ENCODE results near the gene RFX8.
"Not testable (repeated sequence)": the region's sequence is repeated elsewhere in the genome, so short reads cannot be mapped to it uniquely, and the experiment has no call there.

Gene RFX8

DNA sequence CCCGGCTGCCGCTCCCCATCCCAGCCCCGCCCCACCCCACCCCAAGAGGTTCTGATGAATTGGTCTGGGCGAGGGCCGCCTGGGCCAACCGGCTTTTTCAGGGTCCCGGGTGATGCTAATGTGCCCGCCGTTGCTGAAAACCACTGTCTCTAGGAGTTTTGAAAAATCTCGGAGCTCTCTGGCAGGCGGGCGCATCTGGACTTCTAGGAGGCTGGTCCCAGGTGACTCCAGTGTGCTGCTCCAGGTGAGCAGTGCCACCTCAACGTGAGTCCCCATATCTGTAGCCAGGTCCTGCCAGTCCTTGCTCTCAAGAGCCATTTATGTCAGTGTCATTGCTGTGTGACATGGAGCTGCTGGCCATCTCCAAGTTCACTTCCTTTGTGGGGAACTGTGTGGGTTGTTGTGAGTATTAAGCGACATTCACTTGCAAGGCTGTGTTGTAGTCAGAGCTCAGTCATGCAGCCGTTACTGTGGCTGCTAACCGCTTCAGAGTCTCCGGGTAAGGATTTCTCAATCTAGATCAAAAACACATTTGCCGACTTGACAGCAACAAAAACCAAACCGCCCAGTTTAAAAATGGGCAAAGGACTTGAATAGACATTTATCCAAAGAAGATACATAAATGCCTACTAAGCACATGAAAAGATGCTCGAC is at the start of gene RFX8:
TSS of gene RFX8 (minus strand) at position 382 of the 654 bp plus-strand sequence. CDS start 8,264 bp downstream, outside the sequence.
- DNase-seq, result no peak

DNA sequence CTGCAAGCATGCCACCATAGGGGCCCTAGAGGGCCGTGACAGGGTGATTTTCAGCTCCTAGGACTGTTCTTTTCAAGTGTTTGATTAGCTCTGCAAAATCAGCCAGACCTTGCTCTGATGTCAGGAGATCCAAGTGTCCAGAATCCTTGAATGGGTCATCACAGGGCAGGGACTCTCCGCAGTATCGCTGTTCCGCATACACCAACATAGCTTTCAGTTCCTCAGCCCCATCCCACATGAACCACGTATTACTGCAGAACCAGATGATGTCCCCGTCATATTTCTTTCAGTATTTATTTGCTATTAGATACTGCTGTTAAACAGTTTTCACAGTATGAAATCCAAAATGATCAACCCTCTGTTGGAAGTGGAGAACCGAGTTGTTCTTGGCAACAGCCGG is 46.6 kb upstream of the RFX8 start:
- DNase-seq, result no peak

DNA sequence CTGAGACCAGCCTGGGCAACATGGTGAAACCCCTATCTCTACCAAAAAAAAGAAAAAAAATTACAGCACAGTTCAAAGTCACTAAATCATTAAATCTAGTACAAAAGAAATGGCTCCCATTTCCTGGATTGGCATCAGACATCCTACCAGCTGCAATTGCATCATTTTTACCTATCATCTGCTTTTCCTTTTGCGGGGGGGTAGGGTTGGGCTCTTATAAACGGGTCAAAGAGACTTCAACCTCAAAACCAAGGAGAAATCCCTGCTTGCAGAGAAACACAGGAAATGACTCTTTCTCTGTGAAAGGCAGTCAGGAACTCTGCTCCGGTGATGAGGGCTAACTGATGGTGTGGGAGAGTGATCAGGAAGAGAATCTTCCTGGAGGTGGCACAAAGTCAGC is 45.3 kb upstream of the RFX8 start:
- no peak for DNase-seq

DNA sequence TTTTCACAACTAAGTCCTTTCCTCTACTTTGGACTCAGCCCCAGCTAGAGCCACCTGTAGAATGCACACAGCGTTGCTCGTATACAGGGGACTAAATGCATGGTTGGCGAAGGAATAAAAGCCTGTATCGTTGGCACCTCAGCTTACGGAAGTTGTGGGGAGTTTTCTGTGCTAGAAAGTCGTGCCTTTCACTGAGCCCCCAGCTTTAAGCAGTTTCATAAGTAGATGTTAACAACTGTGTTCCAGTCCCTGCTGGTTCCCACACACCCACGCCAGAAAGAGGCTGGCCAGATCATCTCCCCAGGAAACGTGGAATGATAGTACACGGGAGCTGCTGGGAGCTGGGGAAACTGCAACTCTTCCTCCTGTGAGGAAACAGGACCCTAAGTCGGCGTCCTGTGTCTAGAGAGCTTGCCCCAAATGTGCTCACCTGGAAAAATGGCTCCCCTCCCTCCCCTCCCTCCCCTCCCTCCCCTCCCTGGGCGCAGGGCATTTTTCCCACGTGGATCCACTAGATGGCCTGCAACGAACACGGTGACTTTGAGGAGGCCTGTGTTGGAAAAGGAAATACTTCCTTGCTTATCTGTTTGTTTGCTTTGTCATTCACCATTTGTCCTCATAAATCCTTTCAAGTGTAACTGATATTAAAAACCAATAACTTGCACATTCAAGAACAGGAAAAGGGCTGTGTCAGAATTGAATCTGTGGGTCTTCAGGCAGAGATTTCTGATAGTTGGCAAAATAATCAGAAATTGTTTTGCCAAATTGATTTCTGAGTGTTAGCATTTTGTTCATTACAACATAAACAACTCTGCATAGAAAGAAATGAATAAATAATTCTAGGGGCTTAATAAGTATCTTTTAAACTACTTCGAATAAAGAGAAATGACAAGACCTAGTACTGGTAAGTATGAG is 43.9 kb upstream of the RFX8 start:
- DNase-seq, result peak; percentile 31

DNA sequence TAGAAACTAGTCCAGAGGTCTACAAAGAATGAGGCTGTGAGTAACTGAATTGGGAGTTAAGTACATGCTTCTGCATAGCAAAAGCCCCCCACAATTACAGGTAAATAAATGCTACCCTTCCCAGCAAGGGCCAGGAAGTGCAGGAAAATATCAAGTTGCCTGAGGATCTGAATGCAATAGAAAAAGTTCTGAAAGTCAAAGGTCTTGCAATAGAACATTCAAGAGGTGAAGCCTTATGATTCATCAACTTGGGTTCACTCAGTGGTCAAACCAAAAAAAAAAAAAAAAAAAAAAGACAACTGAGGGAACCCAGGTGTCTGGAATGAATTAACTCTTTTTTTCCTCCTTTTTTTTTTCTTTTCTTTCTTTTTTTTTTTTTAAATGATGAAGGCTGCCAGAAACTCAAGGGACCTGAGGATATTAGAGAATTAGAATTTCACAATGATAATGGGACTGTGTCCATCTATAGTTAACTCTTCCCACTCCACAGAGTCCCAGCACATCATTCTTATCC is 42.9 kb upstream of the RFX8 start:
- DNase-seq, result no peak

DNA sequence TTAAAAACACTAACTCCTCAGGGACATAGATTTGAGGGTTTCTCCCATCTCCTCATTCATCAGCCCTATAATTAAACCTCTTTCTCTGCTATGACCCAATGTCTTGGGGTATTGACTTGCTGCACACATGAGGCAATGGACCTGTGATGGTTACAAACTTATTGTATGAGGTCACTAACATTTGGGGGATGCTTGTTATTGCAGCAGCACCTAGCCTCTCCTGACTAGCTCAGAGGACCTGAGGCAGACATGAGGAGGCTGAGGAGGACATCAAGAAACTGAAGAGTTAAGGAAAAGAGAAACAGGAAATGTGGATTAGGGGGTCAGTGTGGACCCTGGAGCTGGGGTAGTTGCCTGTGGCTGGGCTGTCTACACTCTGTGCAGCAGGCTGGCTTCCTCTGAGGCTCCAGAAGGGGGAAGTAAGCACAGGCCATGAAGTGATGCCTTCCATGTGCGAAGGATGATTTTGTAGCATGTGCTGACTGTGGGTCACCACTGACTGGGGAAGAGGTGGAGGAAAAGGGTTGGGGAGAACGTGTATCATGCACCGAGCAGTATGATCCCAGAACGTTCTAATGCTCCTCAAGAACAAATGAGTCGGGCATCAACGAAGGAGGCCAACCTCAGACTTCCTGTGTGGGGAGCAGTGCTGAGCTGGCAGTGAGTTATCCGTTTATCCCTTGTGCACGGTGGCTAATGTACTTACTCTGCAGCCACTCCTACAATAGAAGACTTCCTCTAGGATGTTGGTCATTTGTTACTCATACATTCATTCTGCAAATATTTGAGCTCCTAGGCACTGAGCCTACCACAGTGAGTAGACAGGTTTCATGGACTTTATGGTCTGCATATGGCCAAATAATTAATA is 42.1 kb upstream of the RFX8 start:
- no peak for DNase-seq

DNA sequence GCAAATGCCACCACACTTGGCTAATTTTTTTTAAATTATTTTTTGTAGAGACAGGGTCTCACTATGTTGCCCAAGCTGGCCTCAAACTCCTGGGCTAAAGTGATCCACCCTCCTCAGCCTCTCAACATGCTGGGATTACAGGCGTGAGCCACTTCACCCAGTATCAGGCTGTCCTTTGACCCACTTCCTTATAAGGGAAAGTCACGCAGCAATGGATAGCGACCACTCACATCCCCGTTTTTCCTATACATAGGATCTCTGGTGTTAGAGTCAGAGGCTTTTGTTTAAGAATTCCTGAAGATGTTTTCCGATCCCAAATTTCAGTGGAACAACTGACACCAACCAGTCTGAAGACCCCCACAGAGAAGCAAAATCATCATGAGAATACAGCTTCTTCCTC is 41.4 kb upstream of the RFX8 start:
- DNase-seq, result no peak

DNA sequence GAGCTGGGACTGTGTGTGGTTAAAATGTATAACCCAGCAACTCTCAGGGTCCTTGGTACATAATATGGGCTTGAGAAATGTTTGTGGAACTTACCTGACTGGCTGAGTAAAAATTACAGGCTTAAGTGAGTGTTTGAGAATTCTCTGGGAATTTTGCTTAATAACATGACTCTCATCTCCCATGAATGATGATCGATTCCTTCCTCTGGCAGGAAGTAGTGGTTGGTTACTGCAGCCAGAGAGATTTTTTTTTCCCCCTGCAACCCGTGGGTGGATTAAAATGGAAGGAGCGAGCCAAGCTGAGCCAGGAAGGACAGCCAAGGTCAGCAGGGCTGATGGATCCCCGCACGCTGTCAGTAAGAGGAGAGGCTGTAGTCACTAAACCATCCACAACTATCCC is 40.6 kb upstream of the RFX8 start:
- DNase-seq, result no peak

DNA sequence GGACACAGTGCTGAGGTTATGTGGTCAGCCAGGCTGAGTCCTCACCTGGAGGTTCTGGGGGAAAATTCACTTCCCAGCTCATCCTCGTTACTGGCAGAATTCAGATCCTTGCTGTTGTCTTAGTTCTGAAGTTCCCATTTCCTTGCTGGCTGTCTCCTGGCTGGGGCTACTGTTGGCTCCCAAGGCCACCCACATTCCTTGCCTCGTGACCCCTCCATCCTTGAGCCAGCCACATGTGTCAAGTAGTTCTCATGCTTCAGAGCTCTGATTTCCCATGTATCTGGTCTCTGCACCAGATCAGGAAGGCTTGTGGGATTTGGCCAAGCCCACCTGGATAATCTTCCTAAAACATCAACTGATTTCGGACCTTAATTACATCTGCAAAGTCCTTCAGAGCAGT is 38.1 kb upstream of the RFX8 start:
- DNase-seq, result no peak

DNA sequence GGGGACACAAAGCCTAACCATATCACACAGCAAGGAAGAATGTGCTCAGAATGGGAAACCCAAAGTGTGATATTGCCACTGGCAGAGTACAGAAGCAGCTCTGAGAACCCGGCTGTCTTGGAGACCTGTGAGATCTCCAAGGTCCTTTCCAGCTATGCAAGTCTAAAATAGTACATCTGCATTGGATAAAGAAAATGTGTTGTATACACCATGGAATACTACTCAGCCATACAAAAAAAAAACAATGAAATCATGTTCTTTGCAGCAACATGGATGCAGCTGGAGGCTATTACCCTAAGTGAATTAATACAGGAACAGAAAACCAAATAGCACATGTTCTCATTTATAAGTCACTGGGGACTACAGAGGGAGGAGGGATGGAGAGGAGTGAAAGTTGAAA is 36.5 kb upstream of the RFX8 start:
- no peak for DNase-seq

DNA sequence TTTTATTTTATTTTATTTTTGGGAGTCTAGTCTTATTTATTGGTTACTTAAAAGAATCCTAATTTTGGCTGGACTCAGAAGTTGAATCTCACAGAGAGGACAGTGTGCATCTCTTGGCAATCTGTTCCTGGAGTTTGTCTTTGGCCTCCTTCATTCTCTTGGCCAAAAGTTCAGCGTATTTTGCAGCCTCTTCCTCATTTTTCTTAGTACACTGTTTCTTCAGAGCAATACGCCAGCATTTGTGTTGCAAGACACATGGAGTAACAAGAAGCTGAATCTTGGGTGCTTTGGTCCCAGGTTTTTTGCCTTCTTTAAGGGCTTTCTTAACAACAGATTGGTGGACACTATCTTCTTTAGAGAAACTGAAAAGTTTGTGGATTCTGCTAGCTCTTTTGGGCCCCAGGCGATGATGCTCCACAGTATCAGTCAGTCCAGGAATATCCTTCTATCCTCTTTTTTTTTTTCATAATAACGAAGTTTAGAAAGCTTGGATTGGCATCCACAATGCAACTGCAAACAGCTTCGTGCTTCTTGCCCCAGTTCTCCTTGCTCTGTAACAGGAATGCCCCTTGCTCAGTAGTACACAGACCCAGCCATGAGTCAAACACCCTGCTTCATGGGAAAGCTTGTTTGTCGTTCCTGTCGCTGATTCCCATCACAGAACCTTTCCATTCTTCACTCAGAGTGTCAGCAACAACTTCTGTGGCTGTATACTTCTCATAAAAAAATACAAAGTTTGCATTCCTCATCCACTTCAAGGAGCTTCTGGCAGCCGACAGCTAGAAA is 34.8 kb upstream of the RFX8 start:
- DNase-seq, result no peak

DNA sequence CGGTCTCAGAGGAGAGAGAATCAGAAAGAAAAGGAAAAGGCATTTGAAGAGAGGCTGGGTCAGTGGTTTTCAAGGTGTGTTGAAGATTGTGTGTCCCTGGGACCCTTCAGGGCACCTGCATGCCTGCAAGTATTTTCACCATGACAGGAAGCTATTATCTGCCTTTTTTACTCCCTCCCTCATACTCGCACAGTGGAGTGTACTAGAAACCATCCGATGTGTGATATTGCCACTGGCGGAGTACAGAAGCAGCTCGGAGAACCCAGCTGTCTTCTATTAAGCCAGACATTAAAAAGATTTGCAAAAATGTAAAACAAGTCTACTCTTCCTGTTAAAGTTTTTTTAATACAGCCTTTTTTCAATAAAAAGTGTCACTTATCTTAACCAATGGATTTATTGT is 33.7 kb upstream of the RFX8 start:
- no peak for DNase-seq

DNA sequence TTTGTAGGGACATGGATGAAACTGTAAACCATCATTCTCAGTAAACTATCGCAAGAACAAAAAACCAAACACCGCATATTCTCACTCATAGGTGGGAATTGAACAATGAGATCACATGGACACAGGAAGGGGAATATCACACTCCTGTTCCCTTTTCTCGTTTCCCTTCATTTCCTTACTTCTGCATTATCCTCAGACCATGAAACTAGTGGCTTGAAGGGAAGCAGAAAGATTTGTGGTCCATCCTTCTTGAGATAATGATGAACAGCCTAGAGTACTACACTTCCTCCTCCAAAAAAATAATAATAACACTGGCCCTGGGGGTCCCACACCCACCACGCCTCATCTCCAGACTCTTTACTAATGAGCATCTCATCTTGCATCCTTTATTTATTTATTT is 30.4 kb upstream of the RFX8 start:
- DNase-seq, result not testable (repeated sequence)

DNA sequence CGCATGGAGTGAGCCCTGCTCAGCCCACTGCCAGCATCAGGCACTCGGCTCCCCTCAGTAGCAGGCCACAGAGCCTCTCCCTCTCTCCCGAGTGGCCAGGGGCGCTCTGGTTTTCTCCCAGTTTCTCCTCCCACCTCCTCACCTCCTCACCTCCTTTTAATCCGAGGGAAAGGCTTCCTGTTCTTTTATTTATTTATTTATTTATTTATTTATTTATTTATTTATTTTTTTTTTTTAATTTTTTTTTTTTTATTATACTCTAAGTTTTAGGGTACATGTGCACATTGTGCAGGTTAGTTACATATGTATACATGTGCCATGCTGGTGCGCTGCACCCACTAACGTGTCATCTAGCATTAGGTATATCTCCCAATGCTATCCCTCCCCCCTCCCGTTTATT is 29.8 kb upstream of the RFX8 start:
- not testable (repeated sequence) for DNase-seq

DNA sequence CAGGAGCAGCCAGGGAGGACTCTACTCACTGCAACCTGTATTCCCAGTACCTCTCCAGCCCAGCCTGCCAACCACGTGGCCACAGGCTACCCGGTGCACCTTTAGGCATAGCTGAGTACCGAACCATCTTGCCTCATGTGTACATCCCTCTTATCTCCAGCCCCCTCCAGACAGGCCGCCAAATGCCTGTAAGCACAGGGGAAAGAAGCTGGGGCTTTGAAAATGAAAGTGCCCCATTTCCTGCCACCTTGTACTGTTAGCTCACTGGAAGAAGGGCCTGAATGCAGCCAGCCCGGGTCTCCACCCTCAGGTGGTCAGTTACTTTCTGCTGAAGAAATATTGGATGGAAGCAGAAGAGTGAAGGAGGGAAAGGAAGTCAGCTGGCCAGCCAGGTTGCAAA is 27.2 kb upstream of the RFX8 start:
- DNase-seq, result no peak

DNA sequence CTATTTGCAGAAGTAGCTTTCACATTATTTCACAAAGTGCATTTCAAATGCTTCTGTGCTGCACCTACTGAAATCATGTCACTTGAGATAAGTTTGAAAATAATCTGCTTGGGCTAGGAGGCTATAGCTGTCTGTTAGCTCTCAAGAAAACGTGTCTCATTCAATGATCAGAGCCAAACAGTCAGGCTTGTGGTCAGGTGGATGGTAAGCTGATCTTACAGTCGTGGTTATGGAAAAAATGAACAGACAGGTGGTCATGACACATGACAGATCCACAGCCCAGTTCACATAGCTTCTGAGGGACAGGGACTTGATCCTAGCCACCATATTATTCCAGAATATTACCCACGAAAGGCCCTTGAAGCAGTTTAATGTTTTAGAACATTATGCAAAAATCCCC is 26.5 kb upstream of the RFX8 start:
- DNase-seq, result no peak

DNA sequence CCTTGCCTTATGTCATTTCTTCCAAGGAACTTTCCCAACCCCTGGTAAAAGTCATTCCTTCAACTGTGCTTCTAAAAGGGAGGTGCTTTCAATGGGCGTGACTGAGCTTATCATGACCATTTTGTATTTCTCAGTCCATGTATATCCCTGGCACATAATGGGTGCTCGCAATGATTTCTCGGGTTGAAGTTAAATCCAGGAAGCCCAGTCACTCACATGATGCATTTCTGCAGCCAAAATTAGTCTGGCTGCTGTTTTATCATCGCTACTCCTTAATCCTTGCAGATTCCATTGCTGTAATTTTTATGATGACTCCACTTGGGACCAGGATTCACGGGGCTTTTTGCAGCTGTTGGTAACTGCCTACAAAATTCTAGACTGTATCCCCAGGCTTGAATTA is 25.9 kb upstream of the RFX8 start:
- no peak for DNase-seq

DNA sequence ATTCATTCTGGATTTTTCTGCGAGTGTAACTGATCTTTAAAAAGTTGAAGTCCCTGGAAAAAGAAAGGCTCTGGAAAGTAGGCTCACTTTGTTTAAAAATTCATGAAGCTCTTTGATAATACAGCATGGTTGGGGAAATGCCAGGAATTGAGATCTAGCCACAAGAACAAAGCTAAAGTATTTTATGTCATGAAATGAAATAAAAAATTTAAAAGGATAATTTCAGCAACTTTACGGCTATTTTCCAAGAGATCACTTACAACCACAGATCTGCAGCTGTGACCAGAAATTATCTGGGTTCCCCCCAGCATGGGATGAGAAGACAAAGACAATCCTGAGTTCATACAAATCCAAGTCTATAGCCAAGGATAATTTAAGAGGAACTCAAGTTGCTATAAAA is 25.3 kb upstream of the RFX8 start:
- no peak for DNase-seq

DNA sequence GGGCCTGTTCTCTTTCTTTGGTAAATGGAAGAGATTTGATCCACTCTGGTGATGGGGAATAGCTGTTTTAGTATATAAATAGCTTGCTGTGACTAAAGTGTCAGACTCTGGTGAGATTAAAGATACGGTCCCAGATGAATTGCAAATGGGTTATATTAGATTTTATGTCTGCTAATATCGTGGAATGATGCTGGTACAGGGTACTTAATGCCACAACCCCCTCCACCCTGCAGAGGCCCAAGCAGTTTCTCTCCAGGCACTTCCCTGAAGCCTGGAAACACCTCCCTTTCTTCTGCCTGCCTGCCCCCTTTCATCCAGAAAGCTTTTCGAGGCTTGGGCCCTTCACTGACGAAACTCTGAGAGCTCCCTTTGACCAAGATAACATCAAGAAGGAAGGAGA is 21.4 kb upstream of the RFX8 start:
- no peak for DNase-seq

DNA sequence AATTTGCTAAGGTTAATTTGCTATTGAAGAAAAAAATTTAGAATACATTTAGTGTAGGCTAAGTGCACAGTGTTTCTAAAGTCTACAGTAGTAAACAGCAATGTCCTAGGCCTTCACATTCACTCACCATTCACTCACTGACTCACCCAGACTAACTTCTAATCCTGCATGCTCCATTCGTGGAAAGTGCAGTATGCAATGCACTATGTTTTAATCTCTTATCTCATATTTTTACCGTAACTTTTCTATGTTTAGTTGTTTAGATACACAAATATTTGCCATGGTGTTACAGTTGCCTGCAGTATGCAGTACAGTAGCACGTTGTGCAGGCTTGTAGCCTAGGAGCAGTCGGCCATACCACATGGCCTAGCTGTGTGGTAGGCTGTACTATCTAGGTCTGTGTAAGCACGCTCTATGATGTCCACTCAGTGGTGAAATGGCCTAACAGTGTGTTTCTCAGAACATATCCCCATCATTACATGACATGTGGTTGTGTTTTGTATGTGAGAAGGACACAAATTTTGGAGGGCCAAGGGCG is 18.1 kb upstream of the RFX8 start:
- DNase-seq, result no peak

DNA sequence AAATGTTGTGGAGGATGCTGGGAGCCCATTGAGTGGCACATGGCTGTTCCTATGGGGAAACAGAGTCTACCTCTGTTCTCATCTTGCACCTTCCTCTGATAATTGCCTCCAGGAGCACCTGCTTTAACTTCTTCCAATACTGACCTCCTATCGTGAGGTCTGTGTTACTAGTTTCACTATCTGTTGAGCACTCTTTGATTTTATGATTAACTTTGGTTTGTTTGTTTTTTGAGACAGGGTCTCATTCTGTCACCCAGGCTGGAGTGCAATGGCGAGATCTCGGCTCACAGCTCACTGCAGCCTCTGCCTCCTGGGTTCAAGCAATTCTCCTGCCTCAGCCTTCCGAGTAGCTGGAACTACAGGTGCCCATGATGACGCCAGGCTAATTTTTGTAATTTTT is 12.1 kb upstream of the RFX8 start:
- no peak for DNase-seq

DNA sequence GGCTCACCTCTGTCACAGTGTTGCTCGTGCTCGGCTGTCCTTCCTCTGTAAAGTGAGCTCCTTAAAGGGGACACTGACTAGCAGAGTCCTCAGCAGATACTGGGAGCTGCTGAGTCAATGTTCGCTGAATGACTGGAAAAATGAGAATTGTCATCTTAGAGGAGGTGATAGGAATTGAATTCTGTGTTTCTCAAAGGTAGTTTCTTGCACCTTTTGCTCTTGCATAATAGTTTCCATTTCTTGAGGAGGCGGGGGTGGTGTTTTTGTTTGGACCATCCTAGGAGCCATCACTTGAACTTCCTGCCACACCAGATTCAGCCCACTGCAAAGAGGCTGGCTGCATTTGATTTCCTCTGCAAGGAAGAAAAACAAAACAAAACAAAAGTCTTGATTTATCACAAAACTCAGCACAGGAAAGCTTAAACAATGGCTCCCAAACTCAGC is 11.4 kb upstream of the RFX8 start:
- no peak for DNase-seq

Data from DMS 273 treated with DMSO at 0.1 percent for 48 hours (cell line).